ENCODE measurements around the gene IPO11.
A peak's percentile ranks its signal among the peaks of the same experiment; 100 is the strongest.
"Not testable (repeated sequence)": the region's sequence is repeated elsewhere in the genome, so short reads cannot be mapped to it uniquely, and the experiment has no call there.

Gene IPO11

GRCh38 chr5:62600560-62601252, 188.1 kb downstream of the IPO11 start:
- no peak for DNase-seq (ENCODE audit: low spot score)

GRCh38 chr5:62603934-62604333, 191.4 kb downstream of the IPO11 start:
- no peak for DNase-seq (ENCODE audit: low spot score)

- no peak for DNase-seq (ENCODE audit: low spot score)
Observed at GRCh38 chr5:62605638-62606037, 193.1 kb downstream of the IPO11 start.

GRCh38 chr5:62606878-62607277, 194.3 kb downstream of the IPO11 start:
- DNase-seq (ENCODE audit: low spot score): no peak

GRCh38 chr5:62607615-62608014, 195.1 kb downstream of the IPO11 start:
- DNase-seq (ENCODE audit: low spot score): no peak

- peak; percentile 55 for DNase-seq (ENCODE audit: low spot score)
Observed at GRCh38 chr5:62608529-62609511, 196.3 kb downstream of the IPO11 start.

- DNase-seq (ENCODE audit: low spot score): no peak
Observed at GRCh38 chr5:62614355-62614754, 201.8 kb downstream of the IPO11 start.

- DNase-seq (ENCODE audit: low spot score): no peak
Observed at GRCh38 chr5:62616615-62617277, 204.2 kb downstream of the IPO11 start.

- no peak for DNase-seq (ENCODE audit: low spot score)
Observed at GRCh38 chr5:62617943-62618342, 205.4 kb downstream of the IPO11 start.

GRCh38 chr5:62620761-62621160, 208.2 kb downstream of the IPO11 start:
- no peak for DNase-seq (ENCODE audit: low spot score)

GRCh38 chr5:62621280-62621679, 208.7 kb downstream of the IPO11 start:
- DNase-seq (ENCODE audit: low spot score): no peak

GRCh38 chr5:62623271-62623670, 210.7 kb downstream of the IPO11 start:
- DNase-seq (ENCODE audit: low spot score): no peak

- DNase-seq (ENCODE audit: low spot score): not testable (repeated sequence)
Observed at GRCh38 chr5:62624436-62624835, 211.9 kb downstream of the IPO11 start.

GRCh38 chr5:62626534-62626933, 214.0 kb downstream of the IPO11 start:
- DNase-seq (ENCODE audit: low spot score): no peak

- DNase-seq (ENCODE audit: low spot score): peak; percentile 52
Observed at GRCh38 chr5:62627121-62627520, 214.6 kb downstream of the IPO11 start.

GRCh38 chr5:62627901-62628300, 215.3 kb downstream of the IPO11 start:
- DNase-seq (ENCODE audit: low spot score): no peak

- DNase-seq (ENCODE audit: low spot score): no peak
Observed at GRCh38 chr5:62631909-62632580, 219.5 kb downstream of the IPO11 start.

- no peak for DNase-seq (ENCODE audit: low spot score)
Observed at GRCh38 chr5:62633243-62633642, 220.7 kb downstream of the IPO11 start.

GRCh38 chr5:62640446-62640845, 227.9 kb downstream of the IPO11 start:
- DNase-seq (ENCODE audit: low spot score): peak; percentile 34

- DNase-seq (ENCODE audit: low spot score): no peak
Observed at GRCh38 chr5:62642468-62642867, 229.9 kb downstream of the IPO11 start.

GRCh38 chr5:62643556-62644451, 231.2 kb downstream of the IPO11 start:
- DNase-seq (ENCODE audit: low spot score): no peak

Data from Ammon's horn (tissue), 1 donor.